Measurements from ENCODE around the gene ANK2. TPM values are rescaled to one million over a fixed set of nuclear protein-coding genes. Genes with fewer than 3 reads are reported as not detected.

ANK2 gene
- polyA plus RNA-seq, 1 donor (not counting 4 experiments of a cell fraction or from before 2014, with no cell fraction given) = 0.22 TPM

DNA sequence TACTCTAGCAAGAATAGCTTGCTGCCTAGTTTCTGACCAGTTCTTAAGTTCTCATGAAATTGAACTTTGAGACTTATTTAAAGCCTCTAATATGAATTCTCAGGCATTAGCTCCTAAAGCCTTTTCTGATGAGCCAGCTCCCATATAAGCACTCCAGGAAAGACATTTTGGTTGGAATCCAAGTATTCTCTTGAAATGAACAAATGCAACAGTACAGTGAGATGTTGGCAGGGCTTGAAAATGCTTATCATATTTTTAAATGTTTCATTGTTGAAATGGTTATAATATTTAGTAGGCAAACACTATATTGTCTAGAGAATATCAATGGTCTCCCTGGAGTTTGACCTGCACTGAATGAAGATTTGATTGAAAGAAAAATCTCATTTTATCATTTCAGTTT is 240.3 kb downstream of the ANK2 start:
- dilution Hi-C loops (cut with MboI; ENCODE audit: extremely low pct_ligation_motif_present, low sequenced_read_pairs) = no loop called here
- DNase-seq (ENCODE audit: low read depth, low spot score) (no peak), FAIRE-seq (no peak)
- no peak overlapping the region for H2AFZ ChIP-seq (ENCODE audit: control insufficient read depth, low read length)
- H3K79me2 ChIP-seq (ENCODE audit: control insufficient read depth, insufficient read depth, low read length) = no peaks in the 10 kb centered on the region
- H3K36me3 ChIP-seq (ENCODE audit: control insufficient read depth in 2 of 2, extremely low read depth in 1 of 2, insufficient read depth in 2 of 2, low read length in 2 of 2) = no peaks in the 10 kb centered on the region
- H3K4me2 ChIP-seq (ENCODE audit: control insufficient read depth, extremely low read depth, insufficient read depth, low read depth, low read length) = no peak overlapping the region
- H3K4me1 ChIP-seq (ENCODE audit: control insufficient read depth, extremely low read depth, insufficient read depth, low read length) = no peaks in the 10 kb centered on the region
- no peaks in the 10 kb centered on the region for H4K20me1 ChIP-seq (ENCODE audit: control insufficient read depth, extremely low read depth, insufficient read depth, low read length)
- H3K4me3 ChIP-seq (ENCODE audit: control insufficient read depth in 2 of 3, extremely low read depth in 1 of 3, insufficient read depth in 2 of 3, low read depth in 1 of 3, low read length in 3 of 3) = no peak overlapping the region
- no peaks in the 10 kb centered on the region for H3K9me1 ChIP-seq (ENCODE audit: control insufficient read depth, extremely low read depth, insufficient read depth, low read length)
- no peak overlapping the region for H3K27ac ChIP-seq (ENCODE audit: control insufficient read depth, insufficient read depth, low read length)
- no peaks in the 10 kb centered on the region for H3K9me3 ChIP-seq (ENCODE audit: control insufficient read depth, low read depth, low read length)
- H3K9ac ChIP-seq (ENCODE audit: control insufficient read depth, extremely low read depth, insufficient read depth, low read length) = no peak overlapping the region
- H3K27me3 ChIP-seq (ENCODE audit: control insufficient read depth, extremely low read depth, insufficient read depth, low read length) = peaks cover 16% of the 10 kb centered on the region
- TF ChIP-seq, protein P1, sequence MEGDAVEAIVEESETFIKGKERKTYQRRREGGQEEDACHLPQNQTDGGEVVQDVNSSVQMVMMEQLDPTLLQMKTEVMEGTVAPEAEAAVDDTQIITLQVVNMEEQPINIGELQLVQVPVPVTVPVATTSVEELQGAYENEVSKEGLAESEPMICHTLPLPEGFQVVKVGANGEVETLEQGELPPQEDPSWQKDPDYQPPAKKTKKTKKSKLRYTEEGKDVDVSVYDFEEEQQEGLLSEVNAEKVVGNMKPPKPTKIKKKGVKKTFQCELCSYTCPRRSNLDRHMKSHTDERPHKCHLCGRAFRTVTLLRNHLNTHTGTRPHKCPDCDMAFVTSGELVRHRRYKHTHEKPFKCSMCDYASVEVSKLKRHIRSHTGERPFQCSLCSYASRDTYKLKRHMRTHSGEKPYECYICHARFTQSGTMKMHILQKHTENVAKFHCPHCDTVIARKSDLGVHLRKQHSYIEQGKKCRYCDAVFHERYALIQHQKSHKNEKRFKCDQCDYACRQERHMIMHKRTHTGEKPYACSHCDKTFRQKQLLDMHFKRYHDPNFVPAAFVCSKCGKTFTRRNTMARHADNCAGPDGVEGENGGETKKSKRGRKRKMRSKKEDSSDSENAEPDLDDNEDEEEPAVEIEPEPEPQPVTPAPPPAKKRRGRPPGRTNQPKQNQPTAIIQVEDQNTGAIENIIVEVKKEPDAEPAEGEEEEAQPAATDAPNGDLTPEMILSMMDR (optimal IDR thresholded peaks at IDR 0.05 in 1 of 3, IDR thresholded peaks at IDR 0.05 in 1 of 3, conservative IDR thresholded peaks at IDR 0.05 in 1 of 3; ENCODE audit: extremely low read depth in 1 of 3, insufficient read depth in 2 of 3, low read length in 3 of 3) = no peak
- TF ChIP-seq EZH2 (IDR thresholded peaks at IDR 0.05; ENCODE audit: low read length) = no peak

DNA sequence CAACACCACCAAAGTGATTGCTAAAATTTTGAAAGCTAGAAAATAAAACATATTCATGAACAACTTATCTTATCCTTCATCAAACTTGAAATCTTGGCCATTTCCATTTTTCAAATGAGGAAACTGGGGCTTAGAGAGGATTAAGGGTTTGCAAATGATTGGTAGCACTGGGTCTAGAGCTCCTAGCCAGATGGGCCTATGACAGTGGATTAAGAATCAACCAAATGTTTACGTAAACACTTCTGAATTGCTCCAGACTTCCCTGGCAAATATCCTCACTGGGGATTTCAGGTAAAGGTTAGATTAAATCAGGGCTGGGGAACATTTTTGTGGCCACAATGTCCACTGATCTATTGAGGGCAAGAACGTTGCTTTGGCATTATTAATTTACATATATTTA is 241.2 kb downstream of the ANK2 start:
- dilution Hi-C loops (cut with MboI; ENCODE audit: extremely low pct_ligation_motif_present, low sequenced_read_pairs) = no loop called here
- Histone ChIP-seq H3K9me3 (ENCODE audit: control insufficient read depth, low read depth, low read length) (no peaks in the 10 kb centered on the region), H3K4me2 (ENCODE audit: control insufficient read depth, extremely low read depth, insufficient read depth, low read depth, low read length) (no peak overlapping the region), H3K27me3 (ENCODE audit: control insufficient read depth, extremely low read depth, insufficient read depth, low read length) (peaks cover 16% of the 10 kb centered on the region), H3K9ac (ENCODE audit: control insufficient read depth, extremely low read depth, insufficient read depth, low read length) (no peak overlapping the region), H3K4me3 (ENCODE audit: control insufficient read depth in 2 of 3, extremely low read depth in 1 of 3, insufficient read depth in 2 of 3, low read depth in 1 of 3, low read length in 3 of 3) (no peak overlapping the region), H4K20me1 (ENCODE audit: control insufficient read depth, extremely low read depth, insufficient read depth, low read length) (no peaks in the 10 kb centered on the region), H3K79me2 (ENCODE audit: control insufficient read depth, insufficient read depth, low read length) (no peaks in the 10 kb centered on the region), H3K9me1 (ENCODE audit: control insufficient read depth, extremely low read depth, insufficient read depth, low read length) (no peaks in the 10 kb centered on the region), H3K36me3 (ENCODE audit: control insufficient read depth in 2 of 2, extremely low read depth in 1 of 2, insufficient read depth in 2 of 2, low read length in 2 of 2) (no peaks in the 10 kb centered on the region), H2AFZ (ENCODE audit: control insufficient read depth, low read length) (no peak overlapping the region), H3K4me1 (ENCODE audit: control insufficient read depth, extremely low read depth, insufficient read depth, low read length) (no peaks in the 10 kb centered on the region), H3K27ac (ENCODE audit: control insufficient read depth, insufficient read depth, low read length) (no peak overlapping the region)
- no peak for DNase-seq (ENCODE audit: low read depth, low spot score)
- FAIRE-seq = no peak
- no peak for TF ChIP-seq EZH2 (IDR thresholded peaks at IDR 0.05; ENCODE audit: low read length)
- TF ChIP-seq, protein P1 (optimal IDR thresholded peaks at IDR 0.05 in 1 of 3, IDR thresholded peaks at IDR 0.05 in 1 of 3, conservative IDR thresholded peaks at IDR 0.05 in 1 of 3; ENCODE audit: extremely low read depth in 1 of 3, insufficient read depth in 2 of 3, low read length in 3 of 3) = no peak
